CD4-positive, alpha-beta memory T cell (primary cell): Measurements from ENCODE around the gene ANO10. TPM values are rescaled to one million over a fixed set of nuclear protein-coding genes. Genes with fewer than 3 reads are reported as not detected.
A peak's percentile ranks its signal among the peaks of the same experiment; 100 is the strongest.

Experiments used
- CTCF ChIA-PET: fragments of 350-600 bp; sonication (Branson Sonifier 250); formaldehyde crosslinking; loops from one replicate; lab custom pipeline; 2021; ENCODE audit warnings: inconsistent platforms; ENCODE audit not compliant: partially characterized antibody; lab: Charles Lee
- POLR2A ChIA-PET: fragments of 350-600 bp; sonication (Branson Sonifier 250); formaldehyde crosslinking; loops from one replicate; lab custom pipeline; 2021; ENCODE audit not compliant: partially characterized antibody; lab: Charles Lee
- DNase-seq, 5 donors: peaks; one replicate each; pipeline versions ENCODE4 v3.0.0 to v3.0.0-alpha.2; 2020 to 2022; ENCODE audit warnings: mixed read lengths in 1 of 5
- H3K27ac ChIP-seq: one replicate; pipeline ENCODE4 v1.7.0; 2013; ENCODE audit warnings: low read depth, low read length
- H3K27me3 ChIP-seq: 2 replicates; pipeline ENCODE4 v1.7.0; 2013; ENCODE audit warnings: mild to moderate bottlenecking, low read length, moderate library complexity; ENCODE audit not compliant: insufficient read depth
- H3K36me3 ChIP-seq: 2 replicates; pipeline ENCODE4 v1.7.0; 2013; ENCODE audit warnings: mild to moderate bottlenecking, low read length, moderate library complexity; ENCODE audit not compliant: insufficient read depth
- H3K4me1 ChIP-seq: 2 replicates; pipeline ENCODE4 v1.7.0; 2013; ENCODE audit warnings: mild to moderate bottlenecking, low read length, moderate library complexity; ENCODE audit not compliant: insufficient read depth
- H3K4me3 ChIP-seq, 2 donors: one replicate each; pipeline ENCODE4 v1.7.0; 2013; ENCODE audit warnings: low read length in 2 of 2, mild to moderate bottlenecking in 1 of 2
- H3K9me3 ChIP-seq, 2 donors: one replicate each; pipeline ENCODE4 v1.7.0; 2013; ENCODE audit warnings: low read length in 2 of 2, control low read depth in 1 of 2; ENCODE audit not compliant: control insufficient read depth in 1 of 2
- H3K27ac Mint-ChIP-seq, 7 donors: one replicate each; pipeline ENCODE4 v1.8.0; 2020 to 2021; ENCODE audit warnings: mixed read lengths in 7 of 7, mild to moderate bottlenecking in 6 of 7, inconsistent platforms in 3 of 7, moderate library complexity in 3 of 7
- H3K27me3 Mint-ChIP-seq, 2 donors: one replicate each; pipeline ENCODE4 v1.8.0; 2020 to 2021; ENCODE audit warnings: mixed read lengths in 2 of 2
- H3K36me3 Mint-ChIP-seq, 2 donors: one replicate each; pipeline ENCODE4 v1.8.0; 2020 to 2021; ENCODE audit warnings: mixed read lengths in 2 of 2, inconsistent platforms in 1 of 2, mild to moderate bottlenecking in 1 of 2
- H3K4me1 Mint-ChIP-seq, 4 donors: one replicate each; pipeline ENCODE4 v1.8.0; 2020 to 2021; ENCODE audit warnings: mixed read lengths in 4 of 4, mild to moderate bottlenecking in 1 of 4
- H3K4me3 Mint-ChIP-seq, 8 donors: one replicate each; pipeline ENCODE4 v1.8.0; 2020 to 2021; ENCODE audit warnings: mixed read lengths in 8 of 8, mild to moderate bottlenecking in 7 of 8, moderate library complexity in 6 of 8, inconsistent platforms in 3 of 8
- H3K9me3 Mint-ChIP-seq, 8 donors: one replicate each; pipeline ENCODE4 v1.8.0; 2020 to 2021; ENCODE audit warnings: mixed read lengths in 8 of 8, mild to moderate bottlenecking in 5 of 8, inconsistent platforms in 3 of 8, moderate library complexity in 1 of 8
- intact Hi-C: fragments of 100-400 bp; cut with micrococcal nuclease; formaldehyde crosslinking; loops from one replicate; pipeline ENCODE4 v1.15.1; 2023
- polyA plus RNA-seq, 2 donors: library from polyadenylated mRNA; unstranded; fragments of 300-500 nt; fragmentation: Illumina TruSeq; gene quantifications; one replicate each; pipeline ENCODE4 v1.2.3, GENCODE V29; 2021
- total RNA-seq, 2 experiments: library from RNA; stranded (reverse); gene quantifications; one replicate each; pipeline ENCODE4 v1.2.3, GENCODE V29; 2021

ANO10 gene
- total and polyA plus RNA-seq, 4 experiments from 2014 or later: 8.6 to 9.9 (median 9.6) TPM

DNA sequence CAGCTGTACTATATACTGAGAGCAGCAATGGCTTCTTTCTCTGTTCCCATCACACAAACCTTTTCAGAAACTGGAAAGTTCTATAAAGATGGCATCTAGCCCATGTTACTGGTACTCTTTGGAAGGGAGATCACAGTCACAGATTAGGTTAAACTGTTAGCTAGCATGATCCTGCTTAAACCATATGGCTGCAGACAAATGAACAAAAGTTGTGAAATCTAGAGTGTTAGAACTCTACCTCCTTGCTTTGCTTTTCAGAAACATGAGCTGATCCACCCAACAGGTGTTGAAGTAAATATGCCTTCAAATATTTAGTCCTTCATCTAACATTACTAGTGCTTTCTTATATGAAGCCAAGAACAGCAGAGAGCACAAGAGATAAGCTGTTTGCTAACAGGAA lies 232.9 kb downstream of the ANO10 start:
- H3K27ac Mint-ChIP-seq: peak overlapping the region; percentile 85 to 98 (median 96)
- Histone ChIP-seq H3K9me3 (no peaks in the 10 kb centered on the region), H3K36me3 (no peaks in the 10 kb centered on the region), H3K27me3 (no peaks in the 10 kb centered on the region), H3K4me3 (no peak overlapping the region), H3K4me1 (peaks cover 61% of the 10 kb centered on the region), H3K27ac (peak overlapping the region; percentile 64)
- intact Hi-C loops: loop anchor here (2.0 kb wide), 1 partner anchor 88 kb away; no protein-coding TSS in a partner anchor
- H3K27me3 Mint-ChIP-seq: no peaks in the 10 kb centered on the region
- peak overlapping the region in 6 of 8 donors; percentile 37 to 81 (median 64) for H3K4me3 Mint-ChIP-seq
- H3K9me3 Mint-ChIP-seq: peaks cover 0 to 8% (median under 1%) of the 10 kb centered on the region in 8 donors
- H3K4me1 Mint-ChIP-seq: peaks cover 61 to 95% (median 75%) of the 10 kb centered on the region in 4 donors
- CTCF ChIA-PET: interaction anchor here (0.8 to 6.0 kb wide), 14 partner anchors 10 to 427 kb away, joined by 3 to 58 read pairs (median 7); partner anchors contain the start of gene SNRK
- POLR2A ChIA-PET: interaction anchor here (0.7 to 3.8 kb wide), 29 partner anchors 8 to 887 kb away, joined by 3 to 44 read pairs (median 5); partner anchors contain the start of gene SNRK
- no peaks in the 10 kb centered on the region for H3K36me3 Mint-ChIP-seq
- DNase-seq: peak in 3 of 5 donors; percentile 9 to 13 (median 12)

DNA sequence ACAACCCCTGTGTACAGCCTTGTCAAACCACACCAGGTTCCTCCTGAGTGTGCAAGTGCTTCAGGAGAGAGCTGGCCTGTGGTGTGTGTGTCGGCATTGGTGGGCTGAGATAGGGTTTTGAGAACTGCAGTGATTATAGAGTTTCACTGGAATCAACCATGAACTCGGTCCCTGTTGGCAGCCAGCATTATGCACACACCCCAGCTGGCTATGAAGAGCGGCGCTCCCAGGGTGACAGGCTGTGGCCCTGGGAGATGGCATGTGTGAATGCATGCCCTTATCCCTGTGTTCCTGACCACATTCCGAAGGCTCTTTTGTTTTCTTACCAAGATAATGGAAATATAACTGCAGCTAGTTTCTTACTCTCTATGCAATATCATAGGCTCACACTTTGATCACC lies 233.6 kb downstream of the ANO10 start:
- Histone ChIP-seq H3K4me3 (no peak overlapping the region), H3K36me3 (no peaks in the 10 kb centered on the region), H3K9me3 (no peaks in the 10 kb centered on the region), H3K27ac (peak overlapping the region; percentile 64), H3K4me1 (peaks cover 61% of the 10 kb centered on the region), H3K27me3 (no peaks in the 10 kb centered on the region)
- Mint-ChIP-seq H3K4me1 (peaks cover 58 to 88% (median 70%) of the 10 kb centered on the region in 4 donors), H3K27ac (peak overlapping the region; percentile 85 to 98 (median 96)), H3K4me3 (peak overlapping the region in 5 of 8 donors; percentile 2 to 81 (median 51)), H3K9me3 (peaks cover 0 to 8% (median 0%) of the 10 kb centered on the region in 8 donors), H3K36me3 (no peaks in the 10 kb centered on the region), H3K27me3 (no peaks in the 10 kb centered on the region)
- intact Hi-C loops: loop anchor here (2.0 kb wide), 1 partner anchor 89 kb away; no protein-coding TSS in a partner anchor
- ChIA-PET POLR2A (interaction anchor here (1.3 to 3.8 kb wide), 6 partner anchors 41 to 208 kb away, joined by 4 to 44 read pairs (median 7); no protein-coding TSS in a partner anchor), CTCF (interaction anchor here (1.2 to 6.0 kb wide), 8 partner anchors 9 to 426 kb away, joined by 4 to 58 read pairs (median 8); partner anchors contain the start of gene SNRK)
- DNase-seq: no peak

DNA sequence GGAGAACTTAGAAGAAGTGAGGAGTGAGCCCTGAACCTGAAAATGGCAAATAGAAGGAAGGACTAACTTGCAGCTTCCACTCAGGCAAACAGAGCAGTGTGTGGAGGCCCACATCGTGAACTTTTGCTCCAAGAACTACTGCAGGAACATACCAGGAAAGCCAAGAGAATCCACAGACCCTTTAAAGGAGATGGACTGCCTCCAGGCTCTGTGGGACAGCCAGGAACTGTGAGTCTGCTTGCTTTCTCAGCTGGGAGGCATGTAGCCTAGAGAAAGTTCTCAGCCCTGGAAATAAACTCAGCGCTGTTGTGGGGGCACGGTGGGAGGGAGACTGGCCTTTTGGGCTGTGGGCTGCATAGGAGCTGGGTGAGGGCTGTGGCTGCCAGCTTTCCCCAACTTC lies 242.5 kb downstream of the ANO10 start:
- Mint-ChIP-seq H3K36me3 (no peaks in the 10 kb centered on the region), H3K4me1 (peaks cover 10 to 27% (median 18%) of the 10 kb centered on the region in 4 donors), H3K9me3 (no peaks in the 10 kb centered on the region), H3K27me3 (no peaks in the 10 kb centered on the region), H3K27ac (peak overlapping the region in 2 of 7 donors; percentile 19 to 72), H3K4me3 (no peak overlapping the region)
- Histone ChIP-seq H3K27ac (no peak overlapping the region), H3K9me3 (no peaks in the 10 kb centered on the region), H3K4me3 (no peak overlapping the region), H3K27me3 (no peaks in the 10 kb centered on the region), H3K4me1 (peaks cover 9% of the 10 kb centered on the region), H3K36me3 (no peaks in the 10 kb centered on the region)
- ChIA-PET POLR2A (interaction anchor here (0.8 to 2.6 kb wide), 4 partner anchors 10 to 218 kb away, joined by 3 to 34 read pairs (median 4); no protein-coding TSS in a partner anchor), CTCF (interaction anchor here (1.1 to 8.4 kb wide), 12 partner anchors 10 to 418 kb away, joined by 3 to 105 read pairs (median 4); partner anchors contain the start of gene SNRK)
- intact Hi-C loops: no loop called here
- DNase-seq: no peak

DNA sequence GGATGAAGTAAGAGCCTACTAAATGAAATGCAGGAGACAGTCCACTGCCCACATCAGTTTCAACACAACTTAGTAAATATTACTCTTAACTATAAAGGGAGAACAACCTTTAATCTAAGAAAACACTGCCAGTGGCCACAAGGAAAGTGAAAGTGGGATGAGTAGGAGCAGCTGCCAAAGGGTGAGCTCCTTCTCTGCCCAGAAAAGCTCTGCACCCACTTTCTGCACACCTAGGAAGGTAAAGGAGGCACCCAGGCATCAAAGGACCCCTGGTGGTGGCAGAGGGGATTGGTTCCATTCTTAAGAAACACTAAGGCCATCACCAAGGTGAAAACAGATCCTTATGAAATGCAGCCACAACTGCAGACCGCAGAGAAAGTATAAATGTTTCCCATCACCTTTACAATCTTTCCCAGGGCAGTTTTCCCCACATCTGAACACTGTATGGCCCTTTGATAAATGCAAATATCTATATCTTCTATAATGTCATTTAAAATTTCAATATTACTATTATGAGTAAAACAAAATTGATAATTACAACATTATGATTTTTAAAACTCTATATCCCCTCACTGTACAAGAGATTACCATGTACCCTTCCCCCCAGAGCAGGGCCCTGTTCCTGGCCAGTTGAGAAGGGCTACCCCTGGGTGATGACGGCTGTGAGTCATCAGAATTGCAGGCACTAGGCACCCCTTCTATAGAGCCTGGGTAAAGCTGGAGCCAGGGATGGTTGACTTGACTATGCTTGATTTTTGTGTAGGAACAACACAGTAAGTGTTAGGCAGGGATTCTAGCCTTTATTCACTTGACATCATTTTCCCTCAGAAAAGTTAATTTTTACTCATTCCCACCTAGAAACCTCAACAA lies 243.5 kb downstream of the ANO10 start:
- H3K27ac Mint-ChIP-seq: peak overlapping the region in 6 of 7 donors; percentile 38 to 84 (median 69)

DNA sequence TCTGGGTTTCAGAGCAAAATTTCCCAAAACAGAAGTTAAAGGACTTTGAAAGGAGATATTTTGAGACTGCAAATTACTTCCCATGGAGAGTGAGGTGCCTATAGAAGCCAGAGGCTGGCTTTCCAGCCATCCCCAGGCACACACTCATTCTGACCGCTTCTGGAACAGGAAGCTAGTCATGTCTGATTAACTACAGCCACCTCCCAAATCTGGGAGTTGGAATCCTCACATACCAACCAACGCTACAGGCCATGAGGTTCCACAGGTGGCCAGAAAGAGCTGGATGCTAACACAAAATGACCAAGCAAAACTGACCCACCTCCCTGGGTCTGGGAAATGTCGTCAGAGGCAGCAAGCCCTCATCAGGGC lies 248.3 kb downstream of the ANO10 start:
- peaks cover 9 to 36% (median 17%) of the 10 kb centered on the region in 4 donors for H3K4me1 Mint-ChIP-seq
- ChIA-PET POLR2A (interaction anchor here (1.0 kb wide), 1 partner anchor 179 kb away, joined by 3 read pairs; no protein-coding TSS in a partner anchor), CTCF (interaction anchor here (1.1 to 8.4 kb wide), 4 partner anchors 15 to 211 kb away, joined by 3 to 105 read pairs (median 6); no protein-coding TSS in a partner anchor)
- H3K27ac Mint-ChIP-seq: peak overlapping the region in 1 of 7 donors; percentile 28
- Histone ChIP-seq H3K27me3 (no peaks in the 10 kb centered on the region), H3K4me1 (peaks cover 13% of the 10 kb centered on the region), H3K4me3 (no peak overlapping the region), H3K27ac (no peak overlapping the region), H3K9me3 (no peaks in the 10 kb centered on the region), H3K36me3 (no peaks in the 10 kb centered on the region)
- intact Hi-C loops: no loop called here
- no peak for DNase-seq
- H3K4me3 Mint-ChIP-seq: no peak overlapping the region
- H3K27me3 Mint-ChIP-seq: no peaks in the 10 kb centered on the region
- H3K36me3 Mint-ChIP-seq: no peaks in the 10 kb centered on the region
- no peaks in the 10 kb centered on the region for H3K9me3 Mint-ChIP-seq

More for the DNA sequence above, 243.5 kb downstream of the ANO10 start:
- H3K27me3 ChIP-seq: no peaks in the 10 kb centered on the region
- no peaks in the 10 kb centered on the region for H3K9me3 ChIP-seq
- H3K4me1 Mint-ChIP-seq: peaks cover 9 to 26% (median 17%) of the 10 kb centered on the region in 4 donors
- no peaks in the 10 kb centered on the region for H3K36me3 ChIP-seq
- POLR2A ChIA-PET: interaction anchor here (0.8 to 2.6 kb wide), 11 partner anchors 11 to 216 kb away, joined by 3 to 34 read pairs (median 8); partner anchors contain the start of gene SNRK
- H3K27me3 Mint-ChIP-seq: no peaks in the 10 kb centered on the region
- H3K36me3 Mint-ChIP-seq: no peaks in the 10 kb centered on the region
- H3K4me3 ChIP-seq: no peak overlapping the region
- peak; percentile 71 to 76 (median 73) for DNase-seq
- intact Hi-C loops: loop anchor here (1.0 kb wide), 6 partner anchors 31 to 417 kb away; no protein-coding TSS in a partner anchor
- CTCF ChIA-PET: interaction anchor here (0.6 to 8.4 kb wide), 36 partner anchors 11 to 417 kb away, joined by 3 to 105 read pairs (median 4); partner anchors contain the start of gene SNRK
- peaks cover 9% of the 10 kb centered on the region for H3K4me1 ChIP-seq
- no peak overlapping the region for H3K27ac ChIP-seq
- H3K9me3 Mint-ChIP-seq: no peaks in the 10 kb centered on the region
- peak overlapping the region in 2 of 8 donors; percentile 11 to 14 for H3K4me3 Mint-ChIP-seq

DNA sequence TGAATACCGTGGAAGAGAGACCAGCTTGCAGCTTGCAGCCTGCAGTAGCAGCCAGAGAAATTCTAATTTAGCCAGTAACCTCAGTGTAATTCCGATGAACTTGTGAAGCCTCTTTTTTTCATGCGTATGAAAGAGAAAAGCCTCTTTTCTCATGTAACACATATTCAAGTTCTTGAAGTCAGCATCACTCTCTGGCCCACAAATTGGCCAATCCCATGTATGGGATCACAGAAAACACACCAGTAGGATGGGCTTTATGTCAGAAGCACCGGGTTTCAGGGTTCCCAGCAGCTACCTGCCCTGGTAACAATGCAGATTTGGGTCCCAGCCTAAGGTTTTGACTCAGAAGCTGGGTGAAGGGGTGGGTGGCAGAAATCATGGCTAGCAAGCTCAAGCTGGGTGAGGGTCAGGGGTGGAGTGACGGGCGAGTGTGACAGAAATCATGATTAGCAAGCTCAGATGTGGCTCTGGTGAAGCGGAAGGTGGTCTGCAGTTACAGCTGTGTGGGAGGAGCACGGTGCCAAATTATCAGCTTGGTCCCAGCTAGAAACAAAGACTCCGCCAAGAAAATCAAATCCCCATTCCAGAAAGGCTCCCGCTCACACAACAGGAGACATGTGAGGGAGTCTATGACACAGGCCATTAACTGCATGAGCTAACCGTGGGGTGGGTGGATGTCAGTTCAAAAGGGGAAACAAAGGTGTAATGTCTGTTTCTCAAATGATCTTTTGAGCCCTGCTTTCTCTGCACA lies 248.8 kb downstream of the ANO10 start:
- Histone ChIP-seq H3K27ac (no peak overlapping the region), H3K4me3 (no peak overlapping the region), H3K27me3 (no peaks in the 10 kb centered on the region), H3K36me3 (no peaks in the 10 kb centered on the region), H3K9me3 (no peaks in the 10 kb centered on the region), H3K4me1 (peaks cover 9% of the 10 kb centered on the region)
- Mint-ChIP-seq H3K9me3 (no peaks in the 10 kb centered on the region), H3K36me3 (no peaks in the 10 kb centered on the region), H3K4me3 (no peak overlapping the region), H3K27me3 (no peaks in the 10 kb centered on the region), H3K4me1 (peaks cover 6 to 34% (median 12%) of the 10 kb centered on the region in 4 donors), H3K27ac (peak overlapping the region in 2 of 7 donors; percentile 51 to 76)
- no peak for DNase-seq
- POLR2A ChIA-PET: interaction anchor here (1.0 kb wide), 1 partner anchor 179 kb away, joined by 3 read pairs; no protein-coding TSS in a partner anchor
- CTCF ChIA-PET: interaction anchor here (1.1 to 8.4 kb wide), 4 partner anchors 16 to 211 kb away, joined by 3 to 105 read pairs (median 6); no protein-coding TSS in a partner anchor
- intact Hi-C loops: no loop called here
